ENCODE measurements around the gene FAM124A.

FAM124A gene

DNA sequence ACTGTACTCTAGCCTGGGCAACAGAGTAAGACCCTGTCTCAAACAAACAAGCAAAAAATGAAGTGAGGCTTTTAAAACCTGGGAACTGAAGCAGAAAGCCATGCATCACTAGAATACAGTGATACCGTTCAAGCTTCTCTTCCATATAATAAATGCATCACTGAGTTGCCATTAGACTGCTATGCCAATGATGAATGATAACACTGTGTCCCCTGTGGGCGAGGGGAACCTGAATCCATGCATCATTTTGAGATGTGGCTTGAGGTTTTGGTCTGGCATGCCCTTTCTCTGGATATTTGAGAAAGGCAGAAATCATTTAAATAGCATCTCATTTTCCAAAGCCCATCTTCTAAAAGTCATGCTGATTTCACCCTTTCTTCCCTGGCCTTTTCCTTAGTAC, 1.5 kb upstream of the FAM124A start:
- FAIRE-seq: no peak

DNA sequence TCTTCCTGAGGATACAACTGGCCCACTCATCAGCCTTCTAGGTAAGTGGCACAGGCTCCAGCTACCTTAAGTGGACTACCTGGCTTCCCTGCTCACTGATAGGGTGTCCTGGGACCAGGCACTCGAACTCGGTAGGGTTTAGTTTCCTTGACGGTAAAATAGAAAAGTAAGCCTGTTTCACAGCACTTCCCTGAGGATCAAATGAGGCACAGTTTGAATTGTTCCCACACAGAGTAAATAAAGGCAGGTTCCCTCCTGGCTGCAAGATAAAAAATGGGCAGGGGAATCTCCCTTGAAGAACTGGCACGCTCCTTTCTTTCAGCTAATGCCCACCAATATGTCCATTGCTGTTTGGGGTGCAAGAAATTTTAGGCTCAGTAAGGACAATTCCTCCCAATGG, 1.1 kb upstream of the FAM124A start:
- DNase-seq (ENCODE audit: insufficient read length, low spot score) (no peak), FAIRE-seq (no peak)

More for the DNA sequence above, 1.5 kb upstream of the FAM124A start:
- no peak for DNase-seq (ENCODE audit: insufficient read length, low spot score)

DNA sequence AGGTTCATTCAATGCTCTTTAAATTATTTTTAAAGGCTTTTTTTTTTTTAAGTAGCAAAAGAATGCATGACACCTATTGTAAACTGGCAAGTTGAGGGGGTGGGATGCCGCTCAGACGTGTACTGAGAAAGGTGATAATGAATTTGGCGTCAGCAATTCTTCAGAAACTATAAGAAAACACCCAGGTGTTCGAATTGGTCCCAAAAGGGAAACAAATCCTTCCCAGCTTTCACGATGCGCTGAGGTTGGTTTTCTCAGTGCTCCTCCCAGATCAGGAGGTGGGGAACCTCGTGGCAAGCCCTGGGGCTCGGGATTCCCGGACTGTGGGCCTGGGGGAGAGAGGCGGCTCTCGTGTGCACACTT, 543 bp upstream of the FAM124A start:
- FAIRE-seq (no peak), DNase-seq (ENCODE audit: insufficient read length, low spot score) (no peak)

DNA sequence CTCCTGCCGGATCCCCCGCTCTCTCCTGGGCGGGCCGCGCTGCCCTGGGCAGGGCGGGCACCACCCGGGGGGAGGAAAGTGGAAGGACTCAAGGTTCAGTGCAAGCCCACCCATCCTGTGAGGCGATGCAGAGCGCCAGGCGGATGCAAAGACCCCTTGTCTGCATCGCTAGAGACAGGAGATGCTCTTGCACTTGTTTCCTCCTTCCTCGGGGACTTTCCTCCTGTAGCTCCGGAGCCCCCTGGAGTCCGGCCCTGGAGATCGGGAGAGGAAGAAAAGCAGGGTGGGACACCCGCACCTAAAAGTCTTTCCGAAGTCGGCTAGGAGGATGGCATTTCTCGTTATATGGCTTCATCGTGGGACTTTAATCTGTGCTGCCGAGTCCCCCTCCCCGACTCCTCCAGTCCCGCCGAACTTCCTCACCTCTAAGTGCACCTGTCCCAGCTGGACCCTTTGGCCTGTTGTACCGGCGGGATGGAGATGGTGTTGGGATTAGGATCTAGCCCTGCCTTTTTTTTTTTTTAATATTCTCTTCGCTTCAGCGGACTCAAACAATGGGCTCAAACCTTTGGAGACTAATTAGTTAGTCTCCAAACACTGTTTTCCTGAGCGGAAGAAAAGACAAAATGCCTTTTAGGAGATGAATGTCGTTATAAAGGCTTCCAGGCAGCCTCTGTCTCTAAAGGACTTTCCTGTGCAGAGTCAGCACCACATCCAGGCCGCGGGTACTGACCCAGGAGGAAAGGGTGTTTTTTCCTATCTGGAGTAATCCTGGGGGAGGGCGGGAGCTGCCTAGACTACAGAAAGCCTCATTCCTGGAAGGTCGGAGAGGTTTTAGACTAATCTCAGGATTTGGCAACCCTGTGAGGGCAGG, 725 bp downstream of the FAM124A start:
- peak; percentile 20 for DNase-seq (ENCODE audit: insufficient read length, low spot score)
- no peak for FAIRE-seq

DNA sequence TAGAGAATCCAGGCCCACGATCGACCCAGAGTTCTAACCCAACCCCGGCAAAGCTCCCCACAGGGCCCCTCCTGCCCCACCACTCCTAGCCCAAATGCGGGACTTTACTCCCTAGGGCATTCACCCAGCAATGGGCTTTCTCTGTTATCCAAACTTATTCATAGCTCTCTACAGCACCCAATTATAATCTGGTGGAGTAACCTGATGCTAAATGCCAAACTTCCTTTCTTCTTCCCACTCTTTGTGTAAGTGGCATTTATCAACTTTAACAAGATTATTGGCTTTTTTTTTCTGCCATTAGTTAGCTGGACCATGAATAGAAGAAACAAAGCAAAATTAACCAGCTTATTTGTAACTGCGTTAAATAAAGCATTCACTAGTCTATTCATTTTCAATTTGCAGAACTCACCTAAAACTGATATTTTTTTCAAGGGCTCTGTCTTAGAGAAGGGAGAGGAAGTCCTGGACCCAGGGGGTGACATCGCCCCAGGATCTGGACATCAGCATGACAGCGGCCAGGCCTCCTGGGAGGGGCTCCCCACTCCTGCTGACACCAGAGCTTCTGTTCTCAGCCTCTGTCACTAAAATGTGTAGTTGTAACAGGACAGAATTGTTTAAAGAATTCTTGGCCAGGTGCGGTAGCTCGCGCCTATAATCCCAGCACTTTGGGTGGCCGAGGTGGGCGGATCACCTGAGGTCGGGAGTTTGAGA, 1.5 kb downstream of the FAM124A start:
- no peak for FAIRE-seq
- DNase-seq (ENCODE audit: insufficient read length, low spot score): no peak

DNA sequence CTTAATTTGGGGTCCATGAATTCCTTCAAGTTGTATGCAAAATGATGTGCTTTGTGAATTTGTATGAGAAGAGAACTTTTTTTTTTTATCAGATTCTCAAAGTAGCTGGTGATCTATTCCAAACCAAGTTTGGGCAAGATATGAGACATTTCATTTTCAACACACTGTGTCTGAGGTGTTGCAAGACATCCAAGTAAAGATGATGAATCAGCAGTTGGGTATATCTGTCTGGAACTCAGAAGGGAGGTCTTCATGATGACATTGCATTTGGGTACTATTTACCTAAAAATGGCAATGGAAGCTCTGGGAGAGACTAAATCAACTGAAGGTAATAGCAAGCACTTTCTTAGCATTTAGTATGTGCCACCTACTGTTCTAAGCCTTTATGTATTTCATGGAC, 2.8 kb downstream of the FAM124A start:
- FAIRE-seq: no peak

DNA sequence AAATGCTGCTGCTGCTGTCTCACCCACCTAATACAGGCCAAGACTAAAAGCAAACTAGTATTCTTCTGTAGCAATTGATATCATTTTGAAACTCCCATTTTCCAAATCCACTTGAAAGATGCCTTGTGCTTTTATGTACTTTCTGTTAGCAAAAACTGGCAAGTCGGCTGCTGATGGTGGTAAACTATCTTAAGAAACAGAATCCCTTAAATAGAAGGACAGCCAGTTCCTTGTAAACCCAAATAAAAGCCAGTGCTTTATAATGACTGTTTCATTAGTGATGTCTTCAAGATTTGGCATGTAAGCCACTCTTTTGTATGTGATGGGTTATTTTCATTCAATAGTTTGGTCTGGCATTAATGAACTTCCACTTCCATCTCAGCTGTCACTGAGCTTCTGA, 5.2 kb downstream of the FAM124A start:
- no peak for FAIRE-seq
- DNase-seq (ENCODE audit: insufficient read length, low spot score): no peak

More for the DNA sequence above, 2.8 kb downstream of the FAM124A start:
- DNase-seq (ENCODE audit: insufficient read length, low spot score): no peak

DNA sequence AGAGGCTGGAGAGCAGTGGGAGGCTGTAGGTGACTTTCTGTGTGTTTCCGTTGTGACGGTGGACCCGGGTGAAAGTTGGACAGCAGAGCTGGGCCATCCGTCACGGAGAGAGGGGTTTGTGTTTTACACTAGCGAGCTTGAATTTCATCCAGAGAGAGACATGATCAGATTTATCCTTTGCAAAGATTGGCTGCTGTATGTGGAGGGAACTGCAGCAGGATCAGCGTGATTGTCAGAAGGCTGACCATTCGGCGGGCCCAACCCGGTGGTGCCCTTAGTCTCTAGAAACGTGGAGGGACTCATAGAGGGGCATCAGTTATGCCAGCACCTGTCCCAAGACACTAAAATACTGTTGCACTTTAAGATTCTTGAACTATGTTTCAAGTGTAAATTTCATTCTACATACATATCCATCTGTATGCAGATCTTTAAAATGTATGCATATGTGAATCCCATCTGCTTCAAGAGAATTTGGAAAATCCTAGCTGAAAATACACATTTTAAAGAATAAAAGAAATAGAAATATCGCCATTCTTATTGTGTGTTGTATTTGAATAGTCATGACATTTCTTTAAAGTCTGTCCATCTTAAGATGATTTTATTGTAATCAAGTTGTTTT, 7.0 kb downstream of the FAM124A start:
- no peak for DNase-seq (ENCODE audit: insufficient read length, low spot score)
- no peak for FAIRE-seq

DNA sequence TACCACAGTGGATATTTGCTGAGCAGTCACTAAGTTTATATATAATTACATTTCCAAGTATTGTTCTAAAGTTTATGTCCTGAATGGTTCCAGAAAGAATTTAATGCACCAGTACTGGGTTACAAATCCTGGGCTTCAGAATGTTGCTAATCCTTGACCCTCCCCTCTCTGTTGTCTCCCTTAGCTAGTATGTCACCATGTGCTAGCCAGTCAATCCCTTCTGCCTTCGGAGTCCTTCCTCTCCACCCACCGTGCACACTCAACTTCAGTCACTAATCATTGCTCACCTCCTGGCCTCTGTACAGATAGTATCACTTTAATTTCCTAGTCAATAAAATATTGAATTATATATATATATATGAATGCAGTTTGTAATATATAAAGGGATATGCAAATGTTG, 7.5 kb downstream of the FAM124A start:
- DNase-seq (ENCODE audit: insufficient read length, low spot score) (no peak), FAIRE-seq (no peak)

DNA sequence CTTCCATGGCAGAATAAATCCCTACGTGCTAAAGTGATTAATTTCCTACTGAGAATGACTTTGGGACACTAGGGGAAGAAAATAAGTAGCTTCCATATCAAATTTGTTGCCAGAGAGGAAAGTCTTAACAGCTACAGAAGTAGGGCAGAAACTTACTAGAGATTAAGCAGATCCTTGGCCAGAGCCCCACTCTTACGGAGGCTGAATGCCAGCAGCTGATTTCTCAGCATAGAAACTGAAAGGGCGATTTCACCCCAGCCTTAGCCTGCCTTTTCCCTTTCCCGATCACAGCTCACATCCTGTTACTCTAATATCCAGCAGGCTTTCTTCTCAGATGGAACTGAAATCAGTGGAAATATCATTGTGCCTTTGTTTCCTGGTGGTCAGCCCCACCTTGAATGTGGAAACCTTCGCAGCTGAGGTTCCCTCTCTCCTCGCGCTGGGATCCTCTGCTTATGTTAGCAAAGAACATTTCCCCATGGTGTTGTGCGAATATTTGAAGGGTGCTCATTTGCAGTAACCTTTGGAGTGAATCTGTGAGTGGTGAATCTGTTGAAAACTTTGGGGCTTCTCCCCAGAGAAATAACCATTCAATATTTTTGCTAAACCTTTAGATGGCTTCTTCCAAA, 8.4 kb downstream of the FAM124A start:
- DNase-seq (ENCODE audit: insufficient read length, low spot score) (no peak), FAIRE-seq (no peak)

DNA sequence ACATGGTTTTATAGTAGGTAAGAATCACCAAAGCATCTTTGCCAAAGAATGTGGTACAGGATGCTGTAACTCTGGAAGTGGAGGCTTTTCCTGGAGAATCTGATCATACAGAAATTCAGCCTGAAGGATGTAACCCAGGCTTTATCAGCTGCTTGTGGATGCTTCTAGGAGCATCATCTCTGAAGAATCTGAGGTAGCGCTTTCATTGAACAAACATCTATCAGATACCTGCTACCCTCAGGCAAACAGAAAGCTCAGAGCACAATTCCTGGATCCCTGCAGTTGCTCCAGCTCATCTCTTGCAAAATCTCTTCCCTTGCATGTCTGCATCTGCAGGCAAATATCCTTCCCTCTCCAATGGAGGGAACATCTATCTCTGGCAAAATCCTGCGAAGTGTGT, 9.3 kb downstream of the FAM124A start:
- no peak for DNase-seq (ENCODE audit: insufficient read length, low spot score)
- FAIRE-seq: no peak

DNA sequence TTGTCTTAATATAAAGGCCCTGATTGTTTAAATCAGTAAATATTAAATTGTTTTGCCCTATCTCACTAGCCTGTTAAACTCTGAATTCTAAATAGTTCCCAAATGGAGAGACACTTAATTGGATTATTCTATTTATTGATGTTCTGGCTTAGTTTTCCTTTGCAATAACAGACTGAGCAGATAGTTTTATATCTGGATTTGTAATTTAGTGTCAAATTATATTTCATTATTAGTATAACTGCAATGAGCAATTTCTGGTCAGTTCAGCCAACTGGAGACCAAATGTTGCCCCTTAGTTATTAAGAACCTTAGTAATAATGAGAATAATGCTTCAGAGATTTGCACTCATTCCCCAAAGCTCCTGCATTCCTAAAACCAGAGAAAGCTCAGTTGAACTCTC, 10.1 kb downstream of the FAM124A start:
- DNase-seq (ENCODE audit: insufficient read length, low spot score) (no peak), FAIRE-seq (no peak)

DNA sequence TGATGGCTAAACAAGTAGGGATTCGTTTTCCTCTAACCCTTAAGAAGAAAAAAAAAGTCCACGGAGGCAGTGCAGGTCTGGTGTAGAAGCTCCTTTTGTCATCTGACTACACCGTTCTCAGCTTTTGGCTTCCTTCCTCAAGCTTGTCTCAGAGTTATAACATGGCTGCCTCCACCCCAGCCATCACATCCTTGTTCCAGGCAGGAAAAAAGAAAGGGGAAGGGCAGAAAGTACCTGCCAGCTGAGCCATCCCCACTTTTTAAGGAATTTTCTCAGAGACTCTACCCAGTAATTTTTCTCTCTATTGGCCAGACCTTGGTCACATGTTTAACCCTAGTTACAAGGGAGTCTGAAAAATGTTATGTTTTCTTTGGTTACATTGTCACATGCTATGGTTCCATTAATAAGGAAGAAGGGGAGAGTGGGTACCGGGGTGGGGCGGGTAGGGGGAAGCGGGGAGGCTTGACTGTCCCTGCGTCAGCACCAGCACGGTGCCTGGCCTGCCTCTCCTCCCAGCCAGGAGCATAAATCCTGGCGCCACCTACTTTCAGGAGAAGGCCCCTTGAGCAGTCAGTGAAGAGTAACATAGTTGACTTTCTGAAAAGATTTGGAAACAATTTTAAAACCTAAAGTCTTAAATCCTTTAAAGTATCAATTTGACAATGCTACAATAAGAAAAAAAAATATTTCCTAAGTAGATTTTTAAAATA, 11.1 kb downstream of the FAM124A start:
- DNase-seq (ENCODE audit: insufficient read length, low spot score): no peak
- FAIRE-seq: no peak

DNA sequence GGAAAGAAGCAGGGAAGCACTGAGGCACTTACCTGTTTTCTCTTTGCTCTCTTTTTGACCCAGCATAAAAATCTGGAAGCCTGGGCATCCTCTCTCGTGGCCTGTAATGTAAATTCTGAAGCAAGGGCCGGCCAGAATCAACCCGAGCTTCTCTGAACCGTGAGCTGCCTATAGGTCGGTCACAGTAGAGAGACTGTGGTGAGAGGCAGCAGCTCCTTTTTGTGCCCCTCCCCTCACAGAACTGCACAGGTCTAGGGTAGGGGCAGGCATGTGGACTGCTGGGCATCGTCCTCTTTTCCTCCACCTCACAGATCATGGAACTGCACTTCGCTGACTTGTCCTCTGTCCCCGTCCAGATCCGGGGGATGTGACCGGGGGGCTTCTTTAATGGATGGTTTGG, 12.5 kb downstream of the FAM124A start:
- no peak for FAIRE-seq
- no peak for DNase-seq (ENCODE audit: insufficient read length, low spot score)

DNA sequence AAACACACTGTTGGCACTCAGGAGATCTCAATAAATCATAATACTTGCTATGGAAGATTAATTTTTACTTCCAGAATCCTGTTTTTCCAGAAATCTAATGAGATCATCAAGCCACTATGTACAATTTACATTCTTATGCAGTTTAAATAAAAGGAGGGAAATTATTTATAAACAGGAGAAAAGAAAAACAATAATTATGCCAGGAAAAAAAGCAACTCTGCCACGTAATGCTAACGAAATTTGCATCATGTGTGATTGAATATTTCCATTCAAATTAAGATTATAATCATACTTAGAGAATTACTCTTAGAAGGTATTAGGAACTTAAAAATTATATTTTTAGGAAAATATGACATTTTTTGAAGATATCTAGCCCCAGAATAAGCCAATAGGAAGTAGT, 13.0 kb downstream of the FAM124A start:
- FAIRE-seq (no peak), DNase-seq (ENCODE audit: insufficient read length, low spot score) (no peak)

DNA sequence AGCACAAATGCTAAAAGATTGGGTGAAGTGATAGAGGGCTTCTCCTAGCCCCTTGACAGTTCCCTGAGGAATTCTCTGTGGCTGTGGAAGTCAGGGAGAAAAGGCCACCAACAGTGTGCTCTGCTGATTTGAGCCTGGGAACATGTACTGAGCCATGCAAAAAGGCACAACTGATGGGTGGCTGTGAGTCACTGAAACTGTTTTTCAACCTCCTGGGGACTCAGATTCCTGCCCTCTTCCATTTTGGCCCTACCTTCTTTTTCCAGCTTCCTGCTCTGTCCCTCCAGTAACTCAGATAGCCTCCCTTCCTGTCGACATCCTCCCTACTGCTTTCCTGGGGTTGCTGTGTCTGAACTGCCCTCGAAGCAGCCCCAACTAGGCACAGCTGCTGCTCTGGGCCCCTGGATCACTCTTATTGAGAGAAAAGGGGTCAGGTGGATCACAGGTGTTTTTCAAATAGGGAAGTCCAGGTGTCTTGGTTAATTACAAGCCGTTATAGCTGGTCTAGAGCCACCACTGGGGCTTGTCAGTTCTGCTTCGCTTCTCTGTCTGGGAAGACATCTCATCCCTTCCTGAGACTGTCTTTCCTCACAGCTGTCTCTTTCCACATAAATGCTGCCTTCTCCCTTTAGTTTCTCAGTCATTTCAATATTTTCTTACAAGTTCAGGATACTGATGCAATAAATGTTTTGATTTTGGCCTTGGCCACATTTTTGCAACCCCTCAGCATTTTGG, 13.7 kb downstream of the FAM124A start:
- FAIRE-seq: no peak
- no peak for DNase-seq (ENCODE audit: insufficient read length, low spot score)

DNA sequence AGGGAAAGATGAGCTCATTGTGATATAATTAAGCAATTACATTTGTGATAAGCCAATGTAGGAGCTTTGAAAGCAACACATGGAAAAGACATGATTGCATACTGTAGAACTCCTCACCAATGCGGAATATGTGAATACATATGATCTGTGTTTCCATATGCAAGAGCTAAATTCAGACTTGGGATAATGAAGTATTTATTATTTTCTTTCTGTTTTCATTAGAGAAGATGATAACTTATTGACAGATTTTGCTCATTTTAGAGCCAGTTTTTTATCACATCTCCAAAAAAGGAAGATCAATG, 14.2 kb downstream of the FAM124A start:
- no peak for DNase-seq (ENCODE audit: insufficient read length, low spot score)
- no peak for FAIRE-seq

DNA sequence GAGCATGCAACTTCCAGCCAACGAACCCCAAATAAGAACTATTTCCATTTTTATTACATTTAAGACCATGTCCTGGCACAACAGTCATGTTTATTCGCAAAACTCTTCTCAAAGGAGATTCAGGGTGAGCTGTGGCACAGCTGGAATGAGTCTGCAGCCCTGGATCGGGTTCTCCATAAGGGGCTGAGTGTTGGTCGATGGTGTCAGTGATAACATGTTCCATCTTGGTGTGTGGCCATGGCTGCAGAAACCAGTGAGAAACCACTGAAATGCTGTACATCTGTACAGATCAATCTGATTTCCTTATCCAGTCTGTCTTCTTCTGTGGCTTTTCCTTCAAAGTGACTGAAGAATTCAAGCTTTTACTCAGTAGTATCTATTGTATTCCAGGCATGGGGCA, 15.2 kb downstream of the FAM124A start:
- no peak for FAIRE-seq
- DNase-seq (ENCODE audit: insufficient read length, low spot score): no peak

DNA sequence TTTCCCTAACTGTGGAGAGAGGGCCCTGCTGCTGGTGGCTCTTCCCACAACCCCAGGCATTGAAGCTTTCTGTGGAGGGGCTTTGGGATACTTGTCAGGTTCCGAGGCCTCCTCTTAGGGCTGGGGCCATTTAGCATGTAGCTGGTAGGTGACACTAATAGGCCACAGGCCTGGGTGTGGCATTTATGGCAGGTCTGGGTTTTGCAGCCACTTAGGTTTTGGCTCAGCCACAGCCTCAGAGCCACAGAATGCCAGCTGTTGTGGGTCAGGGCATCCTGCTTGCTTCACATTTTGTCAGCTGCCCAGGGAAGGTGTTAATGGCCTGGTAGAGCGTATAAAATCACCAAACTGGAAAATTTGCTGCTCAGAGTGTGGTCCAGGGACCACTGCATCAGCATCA, 15.7 kb downstream of the FAM124A start:
- no peak for DNase-seq (ENCODE audit: insufficient read length, low spot score)
- no peak for FAIRE-seq

DNA sequence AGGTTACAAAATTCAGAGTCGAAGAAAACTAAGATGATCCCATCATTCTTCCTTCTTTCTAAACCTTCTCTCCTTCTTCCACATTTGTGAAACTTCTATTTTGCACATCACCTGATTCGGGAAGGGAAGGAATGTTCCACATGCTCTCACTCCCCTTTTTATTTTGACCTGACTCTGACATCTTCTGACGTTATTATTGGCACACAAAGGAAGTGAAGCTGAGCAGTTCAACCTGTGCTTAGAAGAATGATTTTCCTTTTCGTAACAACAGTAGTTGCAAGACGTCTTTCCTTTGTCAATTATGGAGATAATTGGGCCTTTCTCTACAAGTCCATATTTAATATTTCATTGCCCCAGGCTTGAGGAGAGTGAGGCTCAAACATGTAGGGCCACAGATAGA, 18.0 kb downstream of the FAM124A start:
- DNase-seq (ENCODE audit: insufficient read length, low spot score): no peak
- no peak for FAIRE-seq

Measured in HTR-8/SVneo (cell line).